Measurements from ENCODE around the gene P4HB. TPM values are rescaled to one million over a fixed set of nuclear protein-coding genes. Genes with fewer than 3 reads are reported as not detected.

The P4HB gene
- total RNA-seq, 4 donors from 2014 or later = 497 to 717 (median 621) TPM

DNA sequence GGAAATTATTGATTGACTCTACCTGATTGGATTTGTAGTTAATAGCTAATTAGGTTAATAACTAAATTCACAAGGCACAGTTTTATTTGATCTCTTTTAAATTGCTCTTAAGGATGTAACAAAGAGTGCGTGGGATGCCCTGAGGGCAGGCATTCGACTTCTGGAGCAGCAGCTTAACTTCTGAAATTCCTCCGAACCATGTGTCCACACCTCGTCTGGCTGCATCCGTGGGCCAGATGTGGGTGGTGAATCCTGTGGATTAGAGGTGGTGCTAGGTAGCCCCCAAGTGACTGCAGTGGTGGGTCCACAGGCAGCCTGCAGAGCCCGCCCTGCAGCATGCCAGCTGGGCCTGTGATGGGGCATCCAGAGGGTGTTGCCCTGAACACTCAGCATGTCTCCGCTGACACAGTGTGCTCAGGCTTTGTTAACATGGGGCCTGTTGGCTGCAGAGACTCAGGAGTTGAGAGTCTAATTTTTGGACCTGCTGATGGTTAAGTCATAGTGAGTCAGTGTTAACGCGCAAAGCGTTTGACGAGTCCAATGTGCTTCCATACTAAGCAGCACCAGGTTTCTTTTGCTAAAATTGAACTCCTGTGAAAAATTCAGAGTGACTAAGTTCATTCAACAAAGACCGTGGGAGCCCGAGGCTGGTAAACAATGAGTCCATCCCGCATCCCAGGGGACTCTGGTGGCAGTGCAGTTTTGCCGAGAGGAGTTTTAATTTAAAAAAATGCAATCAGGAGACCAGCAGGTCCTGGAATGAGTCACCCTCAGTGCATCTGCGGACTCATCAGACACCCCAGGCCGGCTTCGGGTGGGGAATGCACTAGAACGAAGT is 37.9 kb upstream of the P4HB start:
- intact Hi-C loops (cut with DNase I; ENCODE audit: low total_unique reads) (no loop called here), in situ Hi-C loops (cut with MboI; ENCODE audit: low sequenced_read_pairs in 4 of 4) (no loop called here)
- no peak for TF ChIP-seq POLR2A (IDR thresholded peaks at IDR 0.05)
- TF ChIP-seq, protein P1, sequence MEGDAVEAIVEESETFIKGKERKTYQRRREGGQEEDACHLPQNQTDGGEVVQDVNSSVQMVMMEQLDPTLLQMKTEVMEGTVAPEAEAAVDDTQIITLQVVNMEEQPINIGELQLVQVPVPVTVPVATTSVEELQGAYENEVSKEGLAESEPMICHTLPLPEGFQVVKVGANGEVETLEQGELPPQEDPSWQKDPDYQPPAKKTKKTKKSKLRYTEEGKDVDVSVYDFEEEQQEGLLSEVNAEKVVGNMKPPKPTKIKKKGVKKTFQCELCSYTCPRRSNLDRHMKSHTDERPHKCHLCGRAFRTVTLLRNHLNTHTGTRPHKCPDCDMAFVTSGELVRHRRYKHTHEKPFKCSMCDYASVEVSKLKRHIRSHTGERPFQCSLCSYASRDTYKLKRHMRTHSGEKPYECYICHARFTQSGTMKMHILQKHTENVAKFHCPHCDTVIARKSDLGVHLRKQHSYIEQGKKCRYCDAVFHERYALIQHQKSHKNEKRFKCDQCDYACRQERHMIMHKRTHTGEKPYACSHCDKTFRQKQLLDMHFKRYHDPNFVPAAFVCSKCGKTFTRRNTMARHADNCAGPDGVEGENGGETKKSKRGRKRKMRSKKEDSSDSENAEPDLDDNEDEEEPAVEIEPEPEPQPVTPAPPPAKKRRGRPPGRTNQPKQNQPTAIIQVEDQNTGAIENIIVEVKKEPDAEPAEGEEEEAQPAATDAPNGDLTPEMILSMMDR (IDR thresholded peaks at IDR 0.05 in 4 of 5, conservative IDR thresholded peaks at IDR 0.05 in 1 of 5) = no peak
- Histone ChIP-seq H3K4me1 (peaks cover 0 to 3% of the 10 kb centered on the region in 2 donors), H3K4me3 (no peak overlapping the region), H3K9me3 (no peaks in the 10 kb centered on the region), H3K27ac (no peak overlapping the region), H3K36me3 (peaks cover 0 to 45% of the 10 kb centered on the region in 2 donors), H3K27me3 (no peaks in the 10 kb centered on the region)
- ATAC-seq = no peak
- DNase-seq = no peak

DNA sequence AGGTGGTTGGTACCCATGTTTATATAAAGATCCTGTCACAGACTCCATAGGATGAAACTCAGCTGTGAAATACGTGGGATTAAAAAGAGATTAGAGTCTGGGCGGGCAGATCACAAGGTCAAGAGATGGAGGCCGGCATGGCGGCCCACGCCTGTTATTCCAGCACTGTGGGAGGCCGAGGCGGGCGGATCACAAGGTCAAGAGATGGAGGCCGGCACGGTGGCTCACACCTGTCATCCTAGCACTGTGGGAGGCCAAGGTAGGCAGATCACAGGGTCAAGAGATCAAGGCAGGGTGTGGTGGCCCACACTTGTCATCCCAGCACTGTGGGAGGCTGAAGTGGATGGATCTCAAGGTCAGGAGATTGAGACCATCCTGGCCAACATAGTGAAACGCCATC is 35.1 kb upstream of the P4HB start:
- H3K9me3 ChIP-seq = no peaks in the 10 kb centered on the region
- intact Hi-C loops (cut with DNase I; ENCODE audit: low total_unique reads) = no loop called here
- no peak for DNase-seq
- TF ChIP-seq, protein P1 (IDR thresholded peaks at IDR 0.05 in 4 of 5, conservative IDR thresholded peaks at IDR 0.05 in 1 of 5) = no peak
- no peak for TF ChIP-seq POLR2A (IDR thresholded peaks at IDR 0.05)
- no peak overlapping the region for H3K4me3 ChIP-seq
- in situ Hi-C loops (cut with MboI; ENCODE audit: low sequenced_read_pairs in 4 of 4) = no loop called here
- H3K27ac ChIP-seq = no peak overlapping the region
- H3K36me3 ChIP-seq = peaks cover 0 to 42% of the 10 kb centered on the region in 2 donors
- no peaks in the 10 kb centered on the region for H3K27me3 ChIP-seq
- peaks cover 11 to 12% of the 10 kb centered on the region in 2 donors for H3K4me1 ChIP-seq
- ATAC-seq = no peak

DNA sequence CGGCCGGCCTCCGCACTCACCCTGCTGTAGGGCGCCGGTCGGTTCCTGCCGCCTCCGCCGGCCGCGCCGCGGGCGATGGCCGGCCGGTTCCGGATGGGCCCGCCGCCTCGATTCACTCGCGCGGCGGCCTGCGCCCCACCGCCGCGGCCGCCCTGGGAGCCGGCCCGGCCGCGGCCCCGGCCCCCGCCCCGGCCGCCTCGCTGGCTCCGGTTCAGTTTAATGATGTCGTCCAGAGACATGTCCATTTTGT is 30.9 kb upstream of the P4HB start:
- TF ChIP-seq POLR2A (IDR thresholded peaks at IDR 0.05) = no peak
- TF ChIP-seq, protein P1 (IDR thresholded peaks at IDR 0.05 in 4 of 5, conservative IDR thresholded peaks at IDR 0.05 in 1 of 5) = no peak
- no peaks in the 10 kb centered on the region for H3K27me3 ChIP-seq
- in situ Hi-C loops (cut with MboI; ENCODE audit: low sequenced_read_pairs in 4 of 4) (no loop called here), intact Hi-C loops (cut with DNase I; ENCODE audit: low total_unique reads) (loop anchor here (1.0 kb wide), 1 partner anchor 20 kb away; the partner anchor contains the start of gene PCYT2)
- H3K4me3 ChIP-seq = peak overlapping the region; percentile 62 to 96 (median 88)
- H3K27ac ChIP-seq = peak overlapping the region; percentile 95 to 98 (median 97)
- DNase-seq (no peak), ATAC-seq (peak; percentile 5 to 11)
- H3K36me3 ChIP-seq = peaks cover 0 to 45% of the 10 kb centered on the region in 2 donors
- H3K4me1 ChIP-seq = peaks cover 28 to 33% of the 10 kb centered on the region in 2 donors
- no peaks in the 10 kb centered on the region for H3K9me3 ChIP-seq

- in situ Hi-C loops (cut with MboI; ENCODE audit: low sequenced_read_pairs in 4 of 4) = no loop called here
- Histone ChIP-seq H3K36me3 (peaks cover 0 to 45% of the 10 kb centered on the region in 2 donors), H3K27me3 (no peaks in the 10 kb centered on the region), H3K4me3 (peak overlapping the region; percentile 62 to 96 (median 88)), H3K27ac (peak overlapping the region; percentile 65 to 98 (median 97)), H3K9me3 (no peaks in the 10 kb centered on the region), H3K4me1 (peaks cover 31 to 36% of the 10 kb centered on the region in 2 donors)
- intact Hi-C loops (cut with DNase I; ENCODE audit: low total_unique reads) = loop anchor here (1.0 kb wide), 1 partner anchor 21 kb away; the partner anchor contains the start of gene PCYT2
- DNase-seq (peak in 1 of 2 donors; percentile 13), ATAC-seq (no peak)
- TF ChIP-seq POLR2A (IDR thresholded peaks at IDR 0.05) = no peak
- TF ChIP-seq, protein P1 (IDR thresholded peaks at IDR 0.05 in 4 of 5, conservative IDR thresholded peaks at IDR 0.05 in 1 of 5) = no peak
Measured at GRCh38 chr17:81890447-81891302, 30.3 kb upstream of the P4HB start.

Measured in gastrocnemius medialis (tissue), 4 donors.